SK-N-MC (cell line): Measurements from ENCODE around the gene C1QTNF9B.
"Not testable (repeated sequence)": the region's sequence is repeated elsewhere in the genome, so short reads cannot be mapped to it uniquely, and the experiment has no call there.

Experiments
- EZH2 ChIP-seq: fragments of 200-600 bp; sonication (generic); IDR thresholded peaks from one replicate; pipeline ENCODE4 v1.6.1; 2017; ENCODE audit warnings: antibody characterized with exemption
- POLR2AphosphoS5 ChIP-seq: IDR thresholded peaks from 2 replicates; pipeline ENCODE4 v1.6.1; 2012; ENCODE audit warnings: mild to moderate bottlenecking, low read depth, low read length, borderline replicate concordance

DNA sequence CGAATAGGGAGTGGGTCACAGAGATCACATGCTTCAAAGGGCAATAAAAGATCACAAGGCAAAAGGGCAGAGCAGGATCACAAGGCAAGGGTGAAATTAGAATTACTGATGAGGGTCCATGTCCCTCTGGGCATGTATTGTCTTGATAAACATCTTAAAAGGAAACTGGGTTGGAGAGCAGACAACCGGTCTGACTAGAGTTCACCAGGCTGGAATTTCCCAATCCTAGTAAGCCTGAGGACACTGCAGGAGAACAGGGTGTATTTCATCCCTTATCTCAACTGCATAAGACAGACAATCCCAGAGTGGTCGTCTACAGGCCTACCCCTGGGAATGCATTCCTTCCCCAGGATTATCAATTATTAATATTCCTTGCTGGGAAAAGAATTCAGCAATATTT is 42.4 kb upstream of the C1QTNF9B start:
- not testable (repeated sequence) for TF ChIP-seq POLR2AphosphoS5, EZH2
